SK-N-SH (cell line): ENCODE measurements around the gene KCNC4. TPM values are rescaled to one million over a fixed set of nuclear protein-coding genes. Genes with fewer than 3 reads are reported as not detected.

Source experiments
- CTCF ChIA-PET: fragments of 300-600, 350-600 bp; formaldehyde crosslinking; extraction: SDS; loops from one replicate; lab custom pipeline; 2021; lab: Yijun Ruan, JAX
- POLR2A ChIA-PET: fragments of 350-600 bp; sonication (Branson Sonifier 250); formaldehyde crosslinking; extraction: SDS; loops from one replicate; lab custom pipeline; 2020; ENCODE audit warnings: antibody characterized with exemption, inconsistent platforms; lab: Yijun Ruan, JAX
- DNase-seq: peaks from one replicate; pipeline ENCODE4 v3.0.0; 2012
- H2AFZ ChIP-seq: fragments of 200-600 bp; sonication (generic); 2 replicates; pipeline ENCODE4 v1.8.1; 2016; ENCODE audit warnings: antibody characterized with exemption, mild to moderate bottlenecking, low read depth
- H3F3A ChIP-seq: fragments of 200-600 bp; sonication (generic); replicated peaks from 2 replicates; pipeline ENCODE3; 2016; ENCODE audit warnings: antibody characterized with exemption, mild to moderate bottlenecking; ENCODE audit not compliant: insufficient read depth
- H3K27ac ChIP-seq, 2 experiments: fragments of 200-500 bp in 1 of 2; fragments of 200-600 bp in 1 of 2; sonication (Bioruptor generic) in 1 of 2; sonication (generic), shearing (Covaris generic) in 1 of 2; 2 replicates each; pipeline versions ENCODE4 v1.5.1 to v1.6.1; 2014 to 2016; ENCODE audit warnings: low read depth in 2 of 2, inconsistent platforms in 1 of 2, low read length in 1 of 2, mild to moderate bottlenecking in 1 of 2, mixed read lengths in 1 of 2
- H3K27me3 ChIP-seq: fragments of 200-600 bp; sonication (generic), shearing (Covaris generic); 2 replicates; pipeline ENCODE4 v1.6.1; 2016; ENCODE audit warnings: mixed run types; ENCODE audit not compliant: insufficient read depth
- H3K36me3 ChIP-seq, 2 experiments: fragments of 200-500 bp in 1 of 2; fragments of 200-600 bp in 1 of 2; sonication (Bioruptor generic) in 1 of 2; sonication (generic) in 1 of 2; replicated peaks in 1 of 2; 2 replicates each; pipeline versions ENCODE3 to v1.5.1; 2014 to 2016; ENCODE audit warnings: low read length in 1 of 2, mild to moderate bottlenecking in 1 of 2; ENCODE audit not compliant: insufficient read depth in 2 of 2, control insufficient read depth in 1 of 2
- H3K4me1 ChIP-seq, 2 experiments: fragments of 200-500 bp in 1 of 2; fragments of 200-600 bp in 1 of 2; sonication (Bioruptor generic) in 1 of 2; sonication (generic), shearing (Covaris generic) in 1 of 2; 2 replicates each; pipeline versions ENCODE4 v1.5.1 to v1.6.1; 2014 to 2016; ENCODE audit warnings: low read depth in 1 of 2, low read length in 1 of 2, mixed run types in 1 of 2; ENCODE audit not compliant: insufficient read depth in 2 of 2, control insufficient read depth in 1 of 2
- H3K4me2 ChIP-seq: fragments of 200-600 bp; sonication (generic), shearing (Covaris generic); 2 replicates; pipeline ENCODE4 v1.6.1; 2017; ENCODE audit warnings: mixed run types
- H3K4me3 ChIP-seq, 2 experiments: fragments of 200-500 bp in 1 of 2; fragments of 200-600 bp in 1 of 2; sonication (Bioruptor generic) in 1 of 2; sonication (generic), shearing (Covaris generic) in 1 of 2; 2 replicates each; pipeline versions ENCODE4 v1.5.1 to v1.8.1; 2014 to 2016; ENCODE audit warnings: low read depth in 2 of 2, inconsistent platforms in 1 of 2, low read length in 1 of 2, mild to moderate bottlenecking in 1 of 2, mixed read lengths in 1 of 2, moderate library complexity in 1 of 2
- H3K79me2 ChIP-seq: fragments of 200-600 bp; sonication (generic); 2 replicates; pipeline ENCODE4 v1.8.1; 2017; ENCODE audit warnings: mild to moderate bottlenecking; ENCODE audit not compliant: insufficient read depth
- H3K9ac ChIP-seq: fragments of 200-600 bp; sonication (generic); 2 replicates; pipeline ENCODE4 v1.6.1; 2017; ENCODE audit warnings: mixed run types
- H3K9me2 ChIP-seq: fragments of 200-600 bp; sonication (generic); 2 replicates; pipeline ENCODE4 v1.6.1; 2017; ENCODE audit warnings: mixed run types
- H3K9me3 ChIP-seq: fragments of 200-600 bp; sonication (generic); 2 replicates; pipeline ENCODE4 v1.6.1; 2017; ENCODE audit warnings: mixed run types, mild to moderate bottlenecking, moderate library complexity
- H4K20me1 ChIP-seq: fragments of 200-600 bp; sonication (generic); 2 replicates; pipeline ENCODE4 v1.6.1; 2017; ENCODE audit warnings: mild to moderate bottlenecking, mixed run types; ENCODE audit not compliant: insufficient read depth
- CTCF ChIP-seq: fragments of 200-600 bp; sonication (generic); IDR thresholded peaks from 2 replicates; pipeline ENCODE4 v1.6.1; 2017; ENCODE audit warnings: antibody characterized with exemption, mild to moderate bottlenecking, moderate library complexity
- REST ChIP-seq: IDR thresholded peaks from 2 replicates; pipeline ENCODE4 v1.6.1; 2012; ENCODE audit warnings: mild to moderate bottlenecking, low read depth, low read length, moderate library complexity
- RXRA ChIP-seq: IDR thresholded peaks from 2 replicates; pipeline ENCODE4 v1.4.0; 2012; ENCODE audit warnings: low read depth, mild to moderate bottlenecking, borderline replicate concordance
- USF1 ChIP-seq: IDR thresholded peaks from 2 replicates; pipeline ENCODE4 v1.4.0; 2012; ENCODE audit warnings: low read depth, borderline replicate concordance
- USF2 ChIP-seq: fragments of 150-350 bp; IDR thresholded peaks from 2 replicates; pipeline ENCODE4 v1.6.1; 2017; ENCODE audit warnings: antibody characterized with exemption, low read length, low read depth, borderline replicate concordance
- WGBS: methylation state at CpG from one replicate; pipeline ENCODE4 v1.1.6; 2017; ENCODE audit warnings: low lambda C conversion rate; 5-methylcytosine and 5-hydroxymethylcytosine counted together
- polyA plus RNA-seq, 3 experiments: library from polyadenylated mRNA; depleted of rRNA; stranded (reverse); fragments of >200 nt; gene quantifications; 2 replicates each; pipeline ENCODE4 v1.2.3, GENCODE V29; 2012

Gene KCNC4
- polyA plus RNA-seq, 1 of the 3 experiments (the other 2 are of a cell fraction), result 0.51 TPM

GRCh38 chr1:110200190-110200589, 9.9 kb upstream of the KCNC4 start (continued):
- TF ChIP-seq CTCF (no peak), RXRA (no peak)

GRCh38 chr1:110200666-110201065, 9.4 kb upstream of the KCNC4 start:
- H3K4me3 ChIP-seq, result no peak overlapping the region
- no peaks in the 10 kb centered on the region for H3K27me3 ChIP-seq
- ChIA-PET POLR2A (interaction anchor here (0.6 kb wide), 1 partner anchor 229 kb away, joined by 6 read pairs; no protein-coding TSS in a partner anchor), CTCF (interaction anchor here (1.3 to 19.1 kb wide), 12 partner anchors 8 to 295 kb away, joined by 3 to 1300 read pairs (median 33); partner anchors contain the start of gene SLC6A17)
- H3K79me2 ChIP-seq, result no peaks in the 10 kb centered on the region
- no peaks in the 10 kb centered on the region for H3F3A ChIP-seq
- H3K27ac ChIP-seq, result no peak overlapping the region
- WGBS, result 77% methylated on average over 13 of the region's 14 CpGs
- no peaks in the 10 kb centered on the region for H3K9me2 ChIP-seq
- TF ChIP-seq REST (no peak), USF1 (no peak), USF2 (no peak)
- H3K9ac ChIP-seq, result no peak overlapping the region
- H2AFZ ChIP-seq, result no peak overlapping the region
- H3K9me3 ChIP-seq, result no peaks in the 10 kb centered on the region
- H3K4me1 ChIP-seq, result peaks cover 0 to 21% of the 10 kb centered on the region in 2 experiments; a peak in 1 of 4 replicates
- no peak for DNase-seq
- no peaks in the 10 kb centered on the region for H3K36me3 ChIP-seq
- no peaks in the 10 kb centered on the region for H4K20me1 ChIP-seq
- H3K4me2 ChIP-seq, result no peak overlapping the region
